ENCODE measurements around the gene GTF3C2.
"Not testable (repeated sequence)": the region's sequence is repeated elsewhere in the genome, so short reads cannot be mapped to it uniquely, and the experiment has no call there.

The GTF3C2 gene

DNA sequence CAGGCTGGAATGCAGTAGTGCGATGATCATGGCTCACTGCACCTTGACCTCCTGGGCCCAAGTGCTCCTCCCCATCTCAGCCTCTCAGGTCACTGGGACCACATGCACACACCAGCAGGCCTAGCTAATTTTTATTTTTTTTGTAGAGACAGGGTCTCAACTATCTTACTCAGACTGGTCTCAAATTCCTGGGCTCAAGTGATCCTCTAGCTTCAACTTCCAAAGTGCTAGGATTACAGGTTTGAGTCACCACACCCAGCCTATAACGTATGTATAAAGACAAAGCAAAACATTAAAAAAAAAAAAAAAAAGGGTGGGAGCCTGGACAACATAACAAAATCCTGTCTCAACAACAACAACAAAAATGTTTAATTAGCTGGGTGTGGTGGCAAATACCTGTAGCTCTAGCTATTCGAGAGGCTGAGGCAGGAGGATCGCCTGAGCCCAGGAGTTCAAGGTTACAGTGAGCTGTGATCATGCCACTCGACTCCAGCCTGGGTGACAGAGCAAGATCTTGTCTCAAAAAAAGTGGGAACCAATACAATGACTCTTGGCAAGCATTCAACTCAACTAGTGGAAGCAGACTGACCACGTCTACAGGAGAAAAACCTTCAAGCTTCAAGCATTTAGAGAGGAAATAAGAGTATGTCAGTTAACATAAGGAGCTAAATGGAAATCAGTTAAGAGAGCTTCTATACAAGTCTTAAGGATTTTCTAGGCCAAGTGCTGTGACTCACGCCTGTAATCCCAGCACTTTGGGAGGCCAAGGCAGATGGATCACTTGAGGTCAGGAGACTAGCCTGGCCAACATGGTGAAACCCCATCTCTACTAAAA lies 2.6 kb downstream of the GTF3C2 start:
- peaks cover 57% of the 10 kb centered on the region for H3K4me1 Mint-ChIP-seq
- H3K27me3 Mint-ChIP-seq = no peaks in the 10 kb centered on the region
- H3K4me3 Mint-ChIP-seq = peak overlapping the region; percentile 23
- peaks cover 16% of the 10 kb centered on the region for H3K36me3 Mint-ChIP-seq
- H3K9me3 Mint-ChIP-seq = no peaks in the 10 kb centered on the region
- ATAC-seq = no peak
- no peak overlapping the region for H3K27ac Mint-ChIP-seq

DNA sequence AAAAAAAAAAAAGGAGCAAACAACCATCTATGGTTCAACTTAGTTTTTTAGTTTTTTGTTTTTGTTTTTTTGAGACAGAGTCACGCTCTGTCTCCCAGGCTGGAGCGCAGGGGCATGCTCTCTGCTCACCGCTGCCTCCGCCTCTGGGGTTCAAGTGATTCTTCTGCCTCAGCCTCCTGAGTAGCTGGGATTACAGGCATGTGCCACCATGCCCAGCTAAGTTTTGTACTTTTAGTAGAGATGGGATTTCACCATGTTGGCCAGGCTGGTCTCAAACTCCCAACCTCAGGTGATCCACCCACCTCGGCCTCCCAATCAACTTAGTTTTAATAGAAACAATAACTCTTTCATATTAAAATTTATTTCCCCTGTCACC lies 3.2 kb downstream of the GTF3C2 start:
- ATAC-seq, H3K27me3 Mint-ChIP-seq, H3K4me3 Mint-ChIP-seq, H3K9me3 Mint-ChIP-seq, H3K27ac Mint-ChIP-seq: not testable (repeated sequence)
- H3K4me1 Mint-ChIP-seq = peaks cover 52% of the 10 kb centered on the region
- H3K36me3 Mint-ChIP-seq = peaks cover 16% of the 10 kb centered on the region

DNA sequence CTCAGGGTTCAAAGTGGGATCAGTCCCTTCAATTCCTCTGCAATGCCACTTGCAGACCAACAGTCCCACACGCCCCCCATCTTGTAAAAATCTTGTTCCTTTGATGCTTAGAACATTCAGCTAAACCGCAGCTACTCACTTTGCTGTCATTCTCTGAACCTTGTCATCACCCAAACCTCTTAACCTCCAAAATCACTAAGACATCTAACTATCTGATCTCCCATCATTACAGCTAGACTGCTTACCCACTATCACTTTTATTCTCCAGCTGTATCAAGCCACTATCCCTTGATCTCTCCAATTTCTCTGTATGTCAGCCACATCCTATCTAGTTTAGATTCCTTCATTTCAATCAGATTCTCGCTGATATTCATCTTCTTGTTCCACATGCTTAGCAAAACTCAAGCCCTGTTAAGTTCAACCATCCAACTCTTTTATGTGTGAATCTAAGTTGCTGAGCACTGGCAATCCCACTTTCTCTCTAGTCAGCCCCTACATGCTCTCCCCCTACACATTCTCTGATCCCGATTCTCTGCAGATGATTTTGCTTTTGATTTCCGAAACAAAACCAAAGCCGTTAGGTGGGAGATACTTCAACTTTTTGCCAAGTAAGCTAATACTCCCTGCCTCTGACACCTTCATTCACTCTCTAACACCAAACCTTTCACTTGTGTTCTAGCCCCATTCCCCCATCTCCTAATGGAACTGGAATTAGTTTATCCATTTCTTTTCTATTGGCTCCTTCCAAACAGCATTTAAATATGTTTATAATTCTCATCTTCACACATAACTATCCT lies 4.6 kb downstream of the GTF3C2 start:
- H3K36me3 Mint-ChIP-seq = peaks cover 22% of the 10 kb centered on the region
- H3K27ac Mint-ChIP-seq = peak overlapping the region; percentile 1
- H3K9me3 Mint-ChIP-seq = no peaks in the 10 kb centered on the region
- H3K27me3 Mint-ChIP-seq = no peaks in the 10 kb centered on the region
- ATAC-seq = no peak
- no peak overlapping the region for H3K4me3 Mint-ChIP-seq
- peaks cover 48% of the 10 kb centered on the region for H3K4me1 Mint-ChIP-seq

DNA sequence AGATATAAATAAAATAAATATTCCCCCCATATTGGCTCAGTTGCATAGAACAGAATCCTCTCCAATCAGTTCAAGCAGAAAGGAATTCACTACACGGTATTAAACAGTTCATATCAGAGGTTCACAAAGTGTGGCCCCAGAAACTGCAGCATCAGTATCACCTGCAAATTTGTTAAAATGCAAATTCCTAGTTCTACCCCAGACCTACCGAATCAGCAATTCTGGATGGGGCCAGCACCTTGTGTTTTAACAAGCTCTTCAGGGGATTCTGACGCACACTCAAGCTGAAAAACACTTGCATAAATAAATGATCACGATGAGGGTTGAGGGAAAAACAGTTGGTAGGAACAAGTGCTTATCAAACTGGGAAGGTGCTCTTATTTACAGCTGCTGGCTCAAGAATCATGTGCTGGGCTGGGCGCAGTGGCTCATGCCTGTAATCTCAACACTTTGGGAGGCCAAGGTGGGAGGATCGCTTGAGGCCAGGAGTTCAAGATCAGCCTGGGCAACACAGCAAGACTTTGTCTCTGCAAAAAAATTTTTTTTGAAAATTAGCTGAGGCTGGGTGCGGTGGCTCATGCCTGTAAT lies 6.4 kb downstream of the GTF3C2 start:
- Mint-ChIP-seq H3K36me3 (peaks cover 23% of the 10 kb centered on the region), H3K4me1 (peaks cover 48% of the 10 kb centered on the region), H3K27me3 (no peaks in the 10 kb centered on the region), H3K4me3 (no peak overlapping the region), H3K9me3 (no peaks in the 10 kb centered on the region), H3K27ac (no peak overlapping the region)
- ATAC-seq = no peak

DNA sequence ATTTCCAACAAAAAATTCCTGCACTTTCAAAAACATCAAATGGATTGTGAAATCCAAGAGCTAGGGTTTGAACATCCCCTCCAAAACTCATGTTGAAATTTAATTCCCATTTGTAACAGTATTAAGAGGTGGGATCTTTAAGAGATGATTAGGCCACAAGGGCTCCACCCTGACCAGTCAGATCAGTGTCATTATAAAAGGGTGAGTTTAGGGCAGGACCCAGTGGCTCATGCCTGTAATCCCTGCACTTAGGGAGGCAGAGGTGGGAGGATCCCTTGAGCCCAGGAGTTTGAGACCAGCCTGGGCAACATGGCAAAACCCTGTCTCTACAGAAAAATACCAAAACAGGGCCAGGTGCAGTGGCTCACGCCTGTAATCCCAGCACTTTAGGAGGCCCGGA lies 8.9 kb downstream of the GTF3C2 start:
- Mint-ChIP-seq H3K9me3 (no peaks in the 10 kb centered on the region), H3K27me3 (no peaks in the 10 kb centered on the region), H3K4me1 (peaks cover 33% of the 10 kb centered on the region), H3K27ac (no peak overlapping the region), H3K36me3 (peaks cover 23% of the 10 kb centered on the region), H3K4me3 (no peak overlapping the region)
- no peak for ATAC-seq

DNA sequence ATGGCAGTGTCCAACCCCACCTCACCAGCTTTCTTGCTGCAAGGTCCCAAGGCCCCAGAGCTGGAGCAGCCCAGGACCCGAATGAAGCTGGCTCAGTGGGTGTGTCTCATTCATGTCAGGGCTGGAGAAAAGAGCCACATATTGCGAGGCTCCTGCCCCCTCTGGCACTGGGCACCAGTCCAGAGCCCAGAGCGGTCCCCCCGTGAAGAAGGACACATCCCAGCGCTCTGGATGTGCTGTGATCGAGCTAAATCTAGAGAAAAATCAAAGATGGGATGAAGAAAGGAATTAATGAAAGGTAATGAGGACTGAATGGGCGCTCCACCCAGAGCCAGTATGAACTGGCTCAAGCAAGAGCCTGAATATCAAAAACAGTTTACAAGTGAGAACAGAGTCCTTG lies 20.4 kb downstream of the GTF3C2 start:
- no peak for ATAC-seq
- Mint-ChIP-seq H3K4me3 (no peak overlapping the region), H3K27me3 (no peaks in the 10 kb centered on the region), H3K9me3 (no peaks in the 10 kb centered on the region), H3K4me1 (no peaks in the 10 kb centered on the region), H3K27ac (no peak overlapping the region), H3K36me3 (peaks cover 50% of the 10 kb centered on the region)

DNA sequence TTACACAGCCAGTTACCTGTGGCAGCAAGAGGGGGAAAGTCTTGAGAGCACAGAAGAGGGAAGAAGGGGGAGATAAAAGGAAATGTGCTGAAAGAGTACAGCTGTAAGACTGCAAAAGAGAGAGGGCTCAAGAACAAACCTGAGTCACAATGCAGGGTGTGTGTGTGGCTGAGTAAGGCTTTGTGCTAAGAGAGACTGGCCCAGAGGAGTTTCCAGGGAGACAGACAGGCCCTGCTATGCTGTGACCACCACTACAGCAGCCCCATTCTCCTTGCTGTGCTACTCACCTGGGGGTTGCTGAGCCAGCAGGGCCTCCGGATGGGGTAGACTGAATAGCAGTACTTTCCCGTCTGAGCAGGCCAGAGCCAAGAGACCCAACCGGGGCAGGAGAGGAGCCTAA lies 21.3 kb downstream of the GTF3C2 start:
- Mint-ChIP-seq H3K4me1 (no peaks in the 10 kb centered on the region), H3K27ac (no peak overlapping the region), H3K36me3 (peaks cover 41% of the 10 kb centered on the region), H3K4me3 (no peak overlapping the region), H3K27me3 (no peaks in the 10 kb centered on the region), H3K9me3 (no peaks in the 10 kb centered on the region)
- no peak for ATAC-seq

DNA sequence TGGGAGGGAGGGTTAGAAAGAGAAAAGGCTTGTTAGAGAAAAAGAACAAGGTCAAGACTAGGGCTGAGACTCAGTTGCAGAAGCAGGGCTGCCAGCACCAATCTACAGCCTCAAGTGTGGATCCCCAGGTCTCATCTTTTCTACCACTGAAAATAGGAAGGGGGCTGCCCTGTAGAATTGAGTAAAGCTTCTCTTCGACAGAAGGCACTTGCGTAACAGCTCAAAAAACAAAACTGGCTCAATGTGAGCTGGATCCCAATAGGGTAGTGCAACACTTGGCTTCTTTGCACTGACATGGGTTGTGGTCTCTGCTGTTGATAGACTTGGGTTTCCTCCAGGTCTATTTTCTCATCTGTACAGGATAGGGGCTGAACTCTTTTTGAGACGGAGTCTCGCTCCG lies 31.8 kb downstream of the GTF3C2 start:
- H3K9me3 Mint-ChIP-seq = no peaks in the 10 kb centered on the region
- no peak overlapping the region for H3K4me3 Mint-ChIP-seq
- no peaks in the 10 kb centered on the region for H3K27me3 Mint-ChIP-seq
- peaks cover 22% of the 10 kb centered on the region for H3K4me1 Mint-ChIP-seq
- ATAC-seq = no peak
- no peak overlapping the region for H3K27ac Mint-ChIP-seq
- H3K36me3 Mint-ChIP-seq = peaks cover 41% of the 10 kb centered on the region

DNA sequence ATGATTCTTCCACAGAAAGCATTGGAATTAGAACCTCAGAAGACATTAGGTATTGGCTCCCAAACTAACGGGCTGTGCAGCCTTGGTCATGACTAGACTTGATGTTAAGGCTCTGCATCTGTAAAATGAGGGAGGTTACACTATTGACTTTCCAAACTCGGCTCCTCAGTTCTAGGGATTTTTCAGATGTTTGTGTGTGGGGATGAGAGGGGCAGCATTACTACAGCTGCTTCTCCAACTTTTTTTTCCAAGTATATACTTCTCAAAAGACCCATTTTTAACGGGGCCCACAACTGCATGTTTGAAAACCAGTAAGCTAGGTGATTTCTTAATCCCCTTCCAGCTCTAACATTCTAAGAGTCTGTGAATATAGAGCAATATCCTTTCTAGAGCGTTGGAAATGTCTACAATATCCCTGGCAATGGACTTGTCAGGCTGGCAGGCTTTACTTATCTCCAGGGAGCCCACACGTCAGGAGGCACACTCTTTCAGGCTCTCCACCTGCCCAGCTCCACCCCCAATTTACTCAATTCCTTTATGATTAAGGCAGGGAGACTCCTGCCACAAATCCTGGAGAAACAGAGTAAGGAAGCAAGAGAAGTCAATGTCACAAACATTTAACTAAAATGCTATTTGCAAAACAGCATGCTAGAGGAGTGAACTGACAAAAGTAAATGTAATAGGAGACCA lies 32.8 kb downstream of the GTF3C2 start:
- no peaks in the 10 kb centered on the region for H3K9me3 Mint-ChIP-seq

DNA sequence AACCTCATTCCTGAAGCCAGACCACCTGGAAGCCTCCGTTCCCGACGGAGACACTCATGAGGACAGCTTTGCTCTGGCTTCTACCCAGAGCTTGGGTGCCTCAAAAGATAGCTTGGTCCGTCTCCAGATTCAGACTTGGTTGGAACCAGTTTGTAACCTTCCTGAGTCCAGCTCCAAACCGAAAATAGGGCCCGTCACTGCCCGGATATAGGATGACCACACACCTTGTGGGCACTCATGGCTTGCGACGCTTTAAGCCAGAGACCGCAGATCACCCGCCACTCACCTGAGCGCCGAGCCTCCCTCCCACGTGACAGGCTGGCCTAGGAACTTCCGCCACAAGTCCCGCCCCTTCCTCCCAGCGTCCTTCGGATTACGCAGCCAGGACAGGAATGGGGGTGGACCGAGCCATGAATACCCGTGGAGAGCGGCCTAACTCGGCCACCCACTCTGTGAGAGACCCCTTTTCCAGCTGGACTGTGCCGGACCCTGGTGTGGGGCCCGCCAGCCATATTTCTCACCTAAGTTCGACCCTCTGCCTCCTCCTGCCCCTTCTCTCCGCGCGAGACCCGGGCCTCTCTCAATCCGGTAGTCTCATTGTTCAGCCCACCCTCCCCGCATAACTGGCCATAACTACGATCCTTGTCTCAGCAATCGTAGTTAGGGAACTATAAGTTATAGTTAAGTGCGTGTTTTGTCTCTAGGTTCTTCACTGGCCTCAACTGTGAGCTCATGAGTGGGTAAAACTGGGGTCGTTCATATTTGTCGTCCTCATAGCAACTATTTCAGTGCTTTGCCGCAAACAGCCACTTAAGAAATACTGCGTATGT lies 33.6 kb downstream of the GTF3C2 start, which contains the start of gene MPV17:
TSS of gene MPV17 (minus strand) at position 332 of the 830 bp plus-strand sequence. CDS start 580 bp downstream, outside the sequence.
- Mint-ChIP-seq H3K9me3 (no peaks in the 10 kb centered on the region), H3K4me1 (peaks cover 22% of the 10 kb centered on the region), H3K27ac (peak within 1 kb of the TSS; percentile 99), H3K4me3 (peak within 1 kb of the TSS; percentile 97), H3K36me3 (peaks cover 30% of the 10 kb centered on the region), H3K27me3 (no peaks in the 10 kb centered on the region)
- ATAC-seq = peak; percentile 98

More for the DNA sequence above, 32.8 kb downstream of the GTF3C2 start:
- H3K36me3 Mint-ChIP-seq = peaks cover 37% of the 10 kb centered on the region
- H3K4me3 Mint-ChIP-seq = peak overlapping the region; percentile 97
- peak overlapping the region; percentile 99 for H3K27ac Mint-ChIP-seq
- no peak for ATAC-seq
- no peaks in the 10 kb centered on the region for H3K27me3 Mint-ChIP-seq
- peaks cover 22% of the 10 kb centered on the region for H3K4me1 Mint-ChIP-seq

DNA sequence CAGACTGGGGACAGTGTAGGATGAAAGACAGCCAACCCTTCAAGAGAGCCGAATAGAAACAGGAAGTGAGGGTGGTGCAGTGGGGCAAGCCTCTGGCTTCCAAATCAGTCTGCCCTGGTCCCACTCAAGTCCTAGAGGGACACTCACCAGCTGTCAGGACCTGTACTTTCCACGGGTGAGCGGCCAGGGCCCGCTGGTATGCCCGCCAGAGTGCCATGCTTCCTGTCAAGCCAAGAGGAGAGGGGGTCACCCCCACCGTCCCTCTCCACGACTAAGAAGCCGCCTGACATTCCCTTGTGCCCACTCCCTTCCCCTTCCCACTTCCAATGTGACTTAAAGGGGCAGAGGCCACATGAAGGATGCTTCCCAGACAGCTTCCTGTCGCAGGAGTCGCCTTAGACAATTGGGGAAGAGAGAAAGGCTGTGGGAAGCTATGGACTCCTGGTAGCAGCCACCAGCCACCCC lies 34.2 kb downstream of the GTF3C2 start:
- peaks cover 22% of the 10 kb centered on the region for H3K4me1 Mint-ChIP-seq
- peak overlapping the region; percentile 99 for H3K27ac Mint-ChIP-seq

DNA sequence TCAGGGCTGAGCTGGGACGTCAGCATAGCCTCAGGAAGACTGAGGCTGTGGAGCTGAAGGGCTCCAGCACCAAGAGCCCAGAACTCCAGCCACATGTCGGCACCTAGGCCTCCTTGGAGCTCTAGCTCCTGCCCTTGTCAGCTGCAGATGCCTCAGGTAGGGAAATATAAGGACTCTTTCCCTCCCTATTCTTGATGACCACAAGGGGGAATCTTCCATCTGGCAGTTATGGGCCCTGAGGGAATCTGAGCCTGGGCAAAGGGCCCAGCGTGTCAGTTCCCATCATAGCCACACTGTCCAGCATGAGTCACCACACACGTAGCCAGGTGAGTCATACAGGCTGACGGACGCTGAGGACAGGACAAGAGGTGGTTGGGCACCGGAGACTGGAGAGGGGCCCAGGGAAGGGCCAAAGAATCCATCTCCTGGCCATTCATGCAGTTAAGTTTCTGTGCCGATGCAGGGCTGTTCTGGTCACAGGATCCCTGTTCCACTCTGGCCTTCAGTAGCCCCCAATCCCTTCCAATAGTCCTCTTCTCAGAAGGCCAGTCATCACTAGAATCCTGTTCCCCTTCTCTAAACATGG lies 35.5 kb downstream of the GTF3C2 start:
- no peak for ATAC-seq
- no peaks in the 10 kb centered on the region for H3K9me3 Mint-ChIP-seq
- H3K4me3 Mint-ChIP-seq = no peak overlapping the region
- H3K36me3 Mint-ChIP-seq = peaks cover 22% of the 10 kb centered on the region
- H3K27me3 Mint-ChIP-seq = no peaks in the 10 kb centered on the region
- H3K4me1 Mint-ChIP-seq = peaks cover 22% of the 10 kb centered on the region
- no peak overlapping the region for H3K27ac Mint-ChIP-seq

More for the DNA sequence above, 34.2 kb downstream of the GTF3C2 start:
- peaks cover 25% of the 10 kb centered on the region for H3K36me3 Mint-ChIP-seq
- peak overlapping the region; percentile 97 for H3K4me3 Mint-ChIP-seq
- no peaks in the 10 kb centered on the region for H3K27me3 Mint-ChIP-seq
- no peaks in the 10 kb centered on the region for H3K9me3 Mint-ChIP-seq
- ATAC-seq = peak; percentile 72

DNA sequence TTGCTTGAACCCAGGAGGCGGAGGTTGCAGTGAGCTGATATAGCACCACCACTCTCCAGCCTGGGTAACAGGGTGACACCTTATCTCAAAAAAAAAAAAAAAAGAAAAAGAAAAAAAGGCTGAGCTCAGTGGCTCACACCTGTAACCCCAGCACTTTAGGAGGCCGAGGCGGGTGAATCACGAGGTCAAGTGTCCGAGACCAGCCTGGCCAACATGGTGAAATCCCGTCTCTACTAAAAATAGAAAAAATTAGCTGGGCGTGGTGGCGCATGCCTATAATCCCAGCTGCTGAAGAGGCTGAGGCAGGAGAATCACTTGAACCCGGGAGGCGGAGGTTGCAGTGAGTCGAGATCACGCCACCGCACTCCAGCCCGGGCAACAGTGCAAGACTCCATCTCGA lies 36.7 kb downstream of the GTF3C2 start:
- peaks cover 22% of the 10 kb centered on the region for H3K36me3 Mint-ChIP-seq
- H3K27ac Mint-ChIP-seq, H3K9me3 Mint-ChIP-seq: not testable (repeated sequence)

More for the DNA sequence above, 36.7 kb downstream of the GTF3C2 start:
- not testable (repeated sequence) for ATAC-seq, H3K4me3 Mint-ChIP-seq, H3K27me3 Mint-ChIP-seq
- peaks cover 22% of the 10 kb centered on the region for H3K4me1 Mint-ChIP-seq

Data from stimulated activated memory B cell treated with anti-CD40 and anti-IgM and Interleukin-4, amounts not matched to agents 10 μg/mL and 1 μg/mL and 100 μg/mL, for 72 hours (primary cell).